ENCODE data around the gene SYT1. TPM values are rescaled to one million over a fixed set of nuclear protein-coding genes. Genes with fewer than 3 reads are reported as not detected.

SYT1 gene
- total RNA-seq, 1 experiment from 2014 or later = 80.9 TPM

DNA sequence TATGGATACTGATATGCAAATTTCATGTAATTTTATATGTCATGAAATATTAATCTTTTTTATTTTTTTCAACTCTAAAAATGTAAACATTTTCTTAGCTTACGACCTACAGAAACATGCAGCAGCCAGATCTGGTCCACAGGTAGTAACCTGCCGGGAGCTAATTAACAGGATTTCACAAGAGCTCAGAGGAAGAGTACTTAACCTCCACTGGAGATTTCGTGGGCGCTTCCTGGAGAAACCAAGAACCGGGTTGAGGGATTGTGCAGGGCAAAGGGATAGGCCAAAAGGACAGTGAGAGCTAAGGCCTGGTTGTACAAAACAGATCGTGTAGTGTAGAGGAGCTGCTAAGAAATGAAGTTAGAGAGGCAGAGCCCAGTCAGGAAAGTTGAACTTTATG lies 510.5 kb downstream of the SYT1 start:
- H3K36me3 ChIP-seq (ENCODE audit: insufficient read depth, low read length, poor library complexity, severe bottlenecking) = peaks cover 4% of the 10 kb centered on the region
- no TSS peak for BruUV-seq (replicated peaks)
- intact Hi-C loops (cut with micrococcal nuclease; ENCODE audit: unreplicated experiment) = loop anchor here (10.0 kb wide), 4 partner anchors 250 to 1370 kb away; partner anchors contain the start of gene SYT1
- H3K9me3 ChIP-seq (ENCODE audit: low read depth, low read length, poor library complexity, severe bottlenecking) = no peaks in the 10 kb centered on the region
- H3K4me3 ChIP-seq (ENCODE audit: low read depth, low read length, poor library complexity, severe bottlenecking) = no peak overlapping the region
- CTCF ChIA-PET = interaction anchor here (0.6 to 1.0 kb wide), 2 partner anchors 116 to 1145 kb away, joined by 3 read pairs; no protein-coding TSS in a partner anchor
- TF ChIP-seq, protein P1, sequence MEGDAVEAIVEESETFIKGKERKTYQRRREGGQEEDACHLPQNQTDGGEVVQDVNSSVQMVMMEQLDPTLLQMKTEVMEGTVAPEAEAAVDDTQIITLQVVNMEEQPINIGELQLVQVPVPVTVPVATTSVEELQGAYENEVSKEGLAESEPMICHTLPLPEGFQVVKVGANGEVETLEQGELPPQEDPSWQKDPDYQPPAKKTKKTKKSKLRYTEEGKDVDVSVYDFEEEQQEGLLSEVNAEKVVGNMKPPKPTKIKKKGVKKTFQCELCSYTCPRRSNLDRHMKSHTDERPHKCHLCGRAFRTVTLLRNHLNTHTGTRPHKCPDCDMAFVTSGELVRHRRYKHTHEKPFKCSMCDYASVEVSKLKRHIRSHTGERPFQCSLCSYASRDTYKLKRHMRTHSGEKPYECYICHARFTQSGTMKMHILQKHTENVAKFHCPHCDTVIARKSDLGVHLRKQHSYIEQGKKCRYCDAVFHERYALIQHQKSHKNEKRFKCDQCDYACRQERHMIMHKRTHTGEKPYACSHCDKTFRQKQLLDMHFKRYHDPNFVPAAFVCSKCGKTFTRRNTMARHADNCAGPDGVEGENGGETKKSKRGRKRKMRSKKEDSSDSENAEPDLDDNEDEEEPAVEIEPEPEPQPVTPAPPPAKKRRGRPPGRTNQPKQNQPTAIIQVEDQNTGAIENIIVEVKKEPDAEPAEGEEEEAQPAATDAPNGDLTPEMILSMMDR (conservative IDR thresholded peaks at IDR 0.05; ENCODE audit: low read depth, low read length) = no peak
- TF ChIP-seq EZH2 (IDR thresholded peaks at IDR 0.05; ENCODE audit: borderline replicate concordance, low read depth, low read length, poor library complexity, severe bottlenecking) = no peak
- POLR2A ChIA-PET (ENCODE audit: low non-redundant PET) = no interaction called here
- DNase-seq (ENCODE audit: low spot score) = no peak
- H3K27me3 ChIP-seq (replicated peaks; ENCODE audit: insufficient read depth, low read depth, low read length, poor library complexity) = no peaks in the 10 kb centered on the region
- no peak overlapping the region for H3K27ac ChIP-seq (ENCODE audit: low read depth, low read length, poor library complexity, severe bottlenecking)
- peaks cover 26% of the 10 kb centered on the region for H3K4me1 ChIP-seq (ENCODE audit: insufficient read depth, low read length, poor library complexity, severe bottlenecking)

GRCh38 chr12:79378496-79378895 lies 513.9 kb downstream of the SYT1 start:
- H3K27me3 ChIP-seq (replicated peaks; ENCODE audit: insufficient read depth, low read depth, low read length, poor library complexity) = no peaks in the 10 kb centered on the region
- no peak for TF ChIP-seq EZH2 (IDR thresholded peaks at IDR 0.05; ENCODE audit: borderline replicate concordance, low read depth, low read length, poor library complexity, severe bottlenecking)
- TF ChIP-seq, protein P1 (conservative IDR thresholded peaks at IDR 0.05; ENCODE audit: low read depth, low read length) = no peak
- CTCF ChIA-PET = no interaction called here
- H3K36me3 ChIP-seq (ENCODE audit: insufficient read depth, low read length, poor library complexity, severe bottlenecking) = peaks cover 4% of the 10 kb centered on the region
- intact Hi-C loops (cut with micrococcal nuclease; ENCODE audit: unreplicated experiment) = loop anchor here (10.0 kb wide), 4 partner anchors 254 to 1374 kb away; partner anchors contain the start of gene SYT1
- BruUV-seq (replicated peaks) = no TSS peak
- H3K4me3 ChIP-seq (ENCODE audit: low read depth, low read length, poor library complexity, severe bottlenecking) = no peak overlapping the region
- no peak for DNase-seq (ENCODE audit: low spot score)
- no peaks in the 10 kb centered on the region for H3K9me3 ChIP-seq (ENCODE audit: low read depth, low read length, poor library complexity, severe bottlenecking)
- POLR2A ChIA-PET (ENCODE audit: low non-redundant PET) = no interaction called here
- peaks cover 11% of the 10 kb centered on the region for H3K4me1 ChIP-seq (ENCODE audit: insufficient read depth, low read length, poor library complexity, severe bottlenecking)
- H3K27ac ChIP-seq (ENCODE audit: low read depth, low read length, poor library complexity, severe bottlenecking) = no peak overlapping the region

DNA sequence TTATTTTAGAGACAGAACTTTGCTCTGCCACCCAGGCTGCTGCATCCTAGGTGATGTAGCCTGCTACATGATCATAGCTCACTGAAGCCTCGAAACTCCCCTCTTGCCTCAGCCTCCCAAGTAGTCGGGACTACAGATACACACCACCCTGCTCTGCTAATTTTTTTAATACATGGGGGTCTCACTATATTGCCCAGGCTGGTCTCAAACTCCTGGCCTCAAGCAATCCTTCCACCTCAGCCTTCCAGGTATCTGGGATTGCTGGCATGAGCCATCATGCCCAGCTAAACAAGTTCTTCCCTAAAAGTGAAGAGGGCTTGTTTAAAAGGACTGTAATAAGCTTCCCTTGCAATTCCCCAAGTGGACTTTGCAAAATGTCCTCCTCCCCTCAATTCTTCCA lies 515.8 kb downstream of the SYT1 start:
- intact Hi-C loops (cut with micrococcal nuclease; ENCODE audit: unreplicated experiment) = no loop called here
- CTCF ChIA-PET = no interaction called here
- Histone ChIP-seq H3K9me3 (ENCODE audit: low read depth, low read length, poor library complexity, severe bottlenecking) (no peaks in the 10 kb centered on the region), H3K27me3 (replicated peaks; ENCODE audit: insufficient read depth, low read depth, low read length, poor library complexity) (no peaks in the 10 kb centered on the region), H3K4me1 (ENCODE audit: insufficient read depth, low read length, poor library complexity, severe bottlenecking) (peaks cover 7% of the 10 kb centered on the region), H3K36me3 (ENCODE audit: insufficient read depth, low read length, poor library complexity, severe bottlenecking) (peaks cover 4% of the 10 kb centered on the region), H3K27ac (ENCODE audit: low read depth, low read length, poor library complexity, severe bottlenecking) (no peak overlapping the region), H3K4me3 (ENCODE audit: low read depth, low read length, poor library complexity, severe bottlenecking) (no peak overlapping the region)
- no peak for DNase-seq (ENCODE audit: low spot score)
- no peak for TF ChIP-seq EZH2 (IDR thresholded peaks at IDR 0.05; ENCODE audit: borderline replicate concordance, low read depth, low read length, poor library complexity, severe bottlenecking)
- TF ChIP-seq, protein P1 (conservative IDR thresholded peaks at IDR 0.05; ENCODE audit: low read depth, low read length) = no peak
- POLR2A ChIA-PET (ENCODE audit: low non-redundant PET) = no interaction called here
- no TSS peak for BruUV-seq (replicated peaks)

Measured in A673 (cell line).